ENCODE measurements around the gene DHX35.

The DHX35 gene

DNA sequence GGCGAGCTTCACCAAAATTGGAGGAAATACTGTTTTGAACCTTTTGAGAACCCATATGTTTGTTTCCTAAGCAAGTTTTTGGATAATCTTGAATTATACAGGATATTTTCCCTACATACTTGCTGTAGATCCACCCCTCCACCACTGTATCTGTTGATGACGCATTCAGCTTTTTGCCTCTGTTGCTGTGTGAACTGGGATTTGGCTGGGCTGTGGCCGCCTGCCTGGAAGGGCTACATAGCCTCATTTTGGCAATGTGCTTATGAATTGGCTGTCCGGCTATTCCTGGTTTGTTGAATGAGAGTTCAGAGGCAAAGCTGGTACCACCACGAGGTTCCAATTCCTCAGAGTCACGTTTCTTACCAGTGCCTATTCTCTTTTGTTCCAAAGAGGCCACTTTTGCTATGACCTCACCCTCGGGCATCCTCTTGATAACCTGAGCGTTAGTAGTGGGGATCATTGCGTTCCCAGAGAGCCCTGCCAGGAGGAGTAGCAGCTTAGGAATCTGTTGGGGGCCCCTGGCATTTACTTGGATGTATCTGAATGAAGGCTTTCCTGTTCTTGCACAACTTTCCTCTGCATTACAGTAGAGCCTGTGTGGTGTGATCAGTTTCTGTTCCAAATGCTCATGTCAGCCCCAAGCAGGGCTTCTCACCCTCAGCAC lies 29.6 kb upstream of the DHX35 start:
- no peak for TF ChIP-seq CTCF (IDR thresholded peaks at IDR 0.05; ENCODE audit: extremely low read depth, missing control alignments)
- DNase-seq (ENCODE audit: low spot score): no peak

GRCh38 chr20:38934530-38934929 lies 27.6 kb upstream of the DHX35 start:
- no peak for TF ChIP-seq CTCF (IDR thresholded peaks at IDR 0.05; ENCODE audit: extremely low read depth, missing control alignments)
- DNase-seq (ENCODE audit: low spot score): no peak

DNA sequence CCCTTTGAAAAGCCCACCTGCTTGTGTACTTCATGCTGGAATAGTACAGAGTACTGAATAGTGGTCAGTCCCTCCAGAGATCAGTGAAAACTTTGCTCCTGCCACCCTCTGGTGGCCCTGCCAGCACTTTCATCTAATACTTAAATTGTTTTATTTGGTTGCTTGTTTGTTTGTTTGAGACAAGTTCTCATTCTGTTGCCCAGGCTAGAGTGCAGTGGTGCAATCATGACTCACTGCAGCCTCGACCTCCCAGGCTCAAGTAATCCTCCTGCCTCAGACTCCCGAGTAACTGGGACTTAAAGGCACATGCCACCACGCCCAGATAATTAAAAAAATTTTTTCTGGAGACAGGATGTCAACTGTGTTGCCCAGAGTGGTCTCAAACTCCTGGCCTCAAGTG lies 26.9 kb upstream of the DHX35 start:
- DNase-seq (ENCODE audit: low spot score): no peak
- no peak for TF ChIP-seq CTCF (IDR thresholded peaks at IDR 0.05; ENCODE audit: extremely low read depth, missing control alignments)

- TF ChIP-seq CTCF (IDR thresholded peaks at IDR 0.05; ENCODE audit: extremely low read depth, missing control alignments): no peak
- DNase-seq (ENCODE audit: low spot score): no peak
Measured at GRCh38 chr20:38935967-38936407, 26.2 kb upstream of the DHX35 start.

DNA sequence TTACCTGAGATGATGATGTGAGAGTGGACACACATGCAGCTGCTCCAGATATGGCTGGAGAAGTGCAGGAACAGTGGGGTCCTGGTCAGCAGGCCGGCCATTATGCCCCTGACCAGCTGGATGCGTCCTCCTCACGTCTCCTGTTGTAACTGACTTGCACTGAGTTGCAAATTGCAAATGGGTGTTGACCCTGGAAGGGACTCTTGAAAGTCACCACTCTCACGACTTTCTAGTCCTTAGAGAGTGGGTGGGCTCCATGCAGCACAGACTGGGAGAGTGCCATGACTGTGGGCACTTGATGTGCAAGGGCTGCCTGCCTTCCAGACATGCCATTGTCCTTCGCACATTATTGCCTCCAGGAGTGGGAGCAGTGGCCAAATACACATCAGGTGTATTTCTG lies 25.1 kb upstream of the DHX35 start:
- no peak for TF ChIP-seq CTCF (IDR thresholded peaks at IDR 0.05; ENCODE audit: extremely low read depth, missing control alignments)
- DNase-seq (ENCODE audit: low spot score): no peak

DNA sequence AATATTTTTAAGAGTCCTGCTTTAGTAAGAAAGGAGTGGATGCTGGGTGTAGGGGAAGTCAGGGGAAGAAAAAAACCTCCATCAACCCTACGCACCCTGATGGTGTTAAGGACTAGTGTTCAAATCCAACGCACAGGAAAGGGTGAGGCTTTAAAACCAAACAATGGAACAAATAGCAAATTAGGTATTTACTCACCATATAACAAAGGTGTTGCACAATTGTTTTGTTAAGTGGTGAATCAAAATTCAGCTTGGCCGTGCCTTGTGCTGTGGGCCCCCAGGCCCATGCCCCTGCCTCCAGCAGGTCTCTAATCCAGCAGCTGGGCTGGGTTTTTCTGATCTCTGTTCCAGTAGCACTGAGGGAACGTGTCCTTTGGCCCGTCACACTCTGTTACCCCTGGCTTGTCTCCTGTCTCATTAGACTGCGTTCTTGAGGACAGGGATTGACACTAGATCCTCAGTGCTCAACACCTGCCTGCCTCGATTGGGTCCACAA lies 24.1 kb upstream of the DHX35 start:
- TF ChIP-seq CTCF (IDR thresholded peaks at IDR 0.05; ENCODE audit: extremely low read depth, missing control alignments): no peak
- no peak for DNase-seq (ENCODE audit: low spot score)

DNA sequence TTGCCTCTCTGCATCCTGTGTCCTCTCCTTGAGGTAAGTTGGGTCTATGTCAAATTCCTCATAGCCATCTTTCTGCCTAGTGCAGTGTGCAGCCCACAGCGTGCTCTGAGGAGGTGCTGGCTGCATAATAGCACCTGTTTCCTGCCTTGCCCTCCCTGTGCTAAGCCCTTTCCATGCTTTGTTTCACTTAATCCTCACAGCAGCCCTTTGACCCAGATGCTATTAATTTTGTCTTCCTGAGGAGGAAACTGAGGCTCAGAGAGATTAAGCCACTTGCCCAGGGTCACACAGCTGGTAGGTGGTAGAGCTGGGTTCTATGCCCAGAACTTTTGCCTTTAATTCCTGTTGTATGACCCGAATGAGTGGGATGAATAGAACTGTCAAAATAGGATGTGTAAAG lies 22.5 kb upstream of the DHX35 start:
- no peak for DNase-seq (ENCODE audit: low spot score)
- TF ChIP-seq CTCF (IDR thresholded peaks at IDR 0.05; ENCODE audit: extremely low read depth, missing control alignments): no peak

Data from GM20000 (cell line).